GOT3 (cell line): ENCODE results near the gene TUB.

Source experiments
- DNase-seq: peaks from one replicate; lab custom pipeline; 2025; ENCODE audit warnings: mixed read lengths; lab: John Stamatoyannopoulos, UW

Gene TUB, protein sequence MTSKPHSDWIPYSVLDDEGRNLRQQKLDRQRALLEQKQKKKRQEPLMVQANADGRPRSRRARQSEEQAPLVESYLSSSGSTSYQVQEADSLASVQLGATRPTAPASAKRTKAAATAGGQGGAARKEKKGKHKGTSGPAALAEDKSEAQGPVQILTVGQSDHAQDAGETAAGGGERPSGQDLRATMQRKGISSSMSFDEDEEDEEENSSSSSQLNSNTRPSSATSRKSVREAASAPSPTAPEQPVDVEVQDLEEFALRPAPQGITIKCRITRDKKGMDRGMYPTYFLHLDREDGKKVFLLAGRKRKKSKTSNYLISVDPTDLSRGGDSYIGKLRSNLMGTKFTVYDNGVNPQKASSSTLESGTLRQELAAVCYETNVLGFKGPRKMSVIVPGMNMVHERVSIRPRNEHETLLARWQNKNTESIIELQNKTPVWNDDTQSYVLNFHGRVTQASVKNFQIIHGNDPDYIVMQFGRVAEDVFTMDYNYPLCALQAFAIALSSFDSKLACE

GRCh38 chr11:8080674-8081590, at the start of gene TUB:
TUB (plus strand) TSS chr11:8081211; CDS start chr11:8081511, 300 bp downstream.
- DNase-seq, result no peak

- DNase-seq, result no peak
These were observed 49.5 kb upstream of the TUB start for GRCh38 chr11:8031248-8032115.

- no peak for DNase-seq
These were observed 48.9 kb upstream of the TUB start for GRCh38 chr11:8032122-8032521.

GRCh38 chr11:8032576-8033304, 48.3 kb upstream of the TUB start:
- DNase-seq, result no peak

GRCh38 chr11:8033305-8034105, 47.5 kb upstream of the TUB start:
- peak; percentile 10 for DNase-seq

DNA sequence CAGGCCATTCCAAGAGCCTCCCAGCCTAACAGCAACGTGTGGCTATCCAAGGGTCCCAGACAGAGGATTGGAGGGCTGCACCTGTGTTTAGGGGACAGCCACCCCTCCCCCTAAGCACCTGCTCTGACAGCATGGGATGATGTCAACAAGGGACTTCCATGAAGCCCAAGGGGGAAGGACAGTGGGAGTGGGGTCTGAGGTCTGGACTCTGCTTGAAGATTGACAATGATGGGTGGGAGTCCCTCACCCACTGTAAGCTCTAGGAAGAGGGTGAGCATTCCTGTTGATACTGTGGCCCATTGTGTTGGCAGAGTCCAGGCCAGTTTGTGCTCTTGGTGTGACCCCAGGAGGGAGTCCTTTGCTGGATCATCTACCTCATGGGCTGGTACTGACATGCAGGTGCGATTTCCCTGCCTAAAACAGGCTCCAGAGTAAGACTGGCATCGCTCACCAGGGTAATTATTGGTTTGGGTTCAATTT, 46.9 kb upstream of the TUB start:
- DNase-seq, result no peak

DNA sequence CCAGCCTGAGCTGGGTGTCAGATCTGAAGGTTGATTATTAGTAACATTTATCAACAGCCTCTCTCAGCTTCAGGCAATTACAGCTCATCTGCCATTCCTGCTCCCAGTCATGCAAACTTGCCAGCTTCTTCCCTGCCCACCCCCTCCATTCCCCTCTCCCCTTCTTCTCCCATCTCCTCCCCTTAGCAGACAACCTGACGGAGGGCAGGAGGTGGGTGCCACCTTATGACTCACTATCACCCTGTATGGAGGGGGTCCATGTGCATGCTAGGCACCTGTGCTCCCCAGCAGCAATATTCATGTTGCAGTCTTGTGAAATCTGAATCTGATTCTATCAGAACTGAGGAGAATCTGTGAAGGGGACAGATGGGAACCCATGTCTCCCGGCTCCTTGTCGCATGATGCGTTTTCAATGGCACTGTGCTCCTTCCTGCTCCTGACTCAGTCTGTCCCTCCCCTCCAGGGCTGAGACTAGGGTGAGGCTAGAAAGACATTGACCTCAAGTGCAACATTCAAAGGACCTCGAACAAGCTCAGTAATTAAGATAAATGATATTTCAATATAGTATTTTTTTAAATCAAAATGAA, 46.3 kb upstream of the TUB start:
- no peak for DNase-seq

GRCh38 chr11:8035200-8035855, 45.7 kb upstream of the TUB start:
- no peak for DNase-seq

DNA sequence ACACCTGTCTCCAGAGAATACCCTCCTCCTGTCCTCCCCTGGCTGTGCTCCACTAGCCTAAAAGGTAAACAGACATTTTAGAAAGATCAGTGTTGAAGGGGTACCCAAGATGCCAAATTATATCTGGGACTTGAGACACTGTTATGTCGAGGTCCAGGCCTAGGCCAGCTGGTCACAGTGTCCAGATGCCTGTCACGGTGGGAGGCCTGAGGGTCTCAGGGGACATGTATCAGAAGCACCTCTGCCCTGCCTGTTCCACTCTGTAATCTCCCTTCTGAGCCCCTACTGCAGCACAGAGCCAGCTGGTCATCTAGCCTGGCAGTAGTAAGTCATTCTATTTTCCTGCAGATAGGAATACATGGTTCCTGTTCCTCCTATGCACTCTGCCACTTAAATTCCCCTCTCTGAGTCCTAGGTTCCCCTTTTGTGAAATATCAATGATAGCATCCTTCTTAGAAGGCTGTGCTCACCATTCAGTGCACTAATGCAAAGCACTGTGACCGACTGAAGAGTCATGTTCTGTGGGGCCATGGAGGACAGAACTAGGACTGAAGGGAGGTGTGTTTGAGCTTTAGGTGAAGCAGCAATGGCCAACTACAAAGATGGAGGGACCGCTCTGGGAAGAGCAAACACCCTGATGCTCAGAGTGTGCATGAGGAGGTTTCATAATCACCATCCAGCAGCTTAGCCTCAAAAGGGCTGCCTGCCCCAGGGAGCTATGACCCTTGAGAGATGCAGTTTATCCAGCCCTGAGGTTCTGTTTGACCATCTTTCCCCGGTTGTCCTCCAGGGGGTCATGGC, 44.8 kb upstream of the TUB start:
- DNase-seq, result no peak

GRCh38 chr11:8036986-8037385, 44.0 kb upstream of the TUB start:
- DNase-seq, result no peak

GRCh38 chr11:8038393-8038792, 42.6 kb upstream of the TUB start:
- no peak for DNase-seq

DNA sequence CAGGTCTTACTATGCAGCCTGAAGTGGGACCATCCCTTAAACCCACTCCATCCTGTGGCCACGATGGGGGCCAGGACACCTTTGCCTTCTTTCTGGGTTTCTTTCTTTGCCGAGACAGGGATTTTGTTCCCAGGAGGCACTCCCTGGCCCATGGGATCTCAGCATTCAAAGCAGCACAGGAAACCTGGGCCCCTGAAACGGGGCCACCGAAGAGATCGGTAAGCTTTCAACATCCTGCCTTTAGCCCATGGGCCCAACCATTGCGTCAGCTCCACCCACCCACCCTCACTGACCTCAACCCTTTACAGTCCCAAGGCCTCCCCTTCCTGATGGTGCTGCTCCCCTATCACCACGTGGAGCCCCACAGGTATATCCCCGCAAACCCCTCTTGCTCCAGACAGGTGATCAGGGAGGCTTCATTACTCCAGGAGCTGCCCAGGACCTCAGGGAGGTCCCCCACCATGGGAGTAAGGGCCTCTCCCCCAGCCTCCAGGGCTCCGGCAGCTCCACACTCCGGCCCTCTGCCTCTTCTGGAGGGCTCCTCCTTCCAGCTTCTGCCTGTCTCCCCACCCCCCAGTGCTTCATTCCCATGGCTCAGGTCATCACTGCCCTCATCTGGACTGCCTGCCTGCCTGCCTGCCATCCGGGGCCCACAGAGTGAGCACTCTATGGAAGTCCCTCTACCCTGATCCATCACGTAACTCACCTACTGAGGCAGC, 42.0 kb upstream of the TUB start:
- DNase-seq, result no peak

- DNase-seq, result no peak
These were observed 41.3 kb upstream of the TUB start for GRCh38 chr11:8039530-8040260.

DNA sequence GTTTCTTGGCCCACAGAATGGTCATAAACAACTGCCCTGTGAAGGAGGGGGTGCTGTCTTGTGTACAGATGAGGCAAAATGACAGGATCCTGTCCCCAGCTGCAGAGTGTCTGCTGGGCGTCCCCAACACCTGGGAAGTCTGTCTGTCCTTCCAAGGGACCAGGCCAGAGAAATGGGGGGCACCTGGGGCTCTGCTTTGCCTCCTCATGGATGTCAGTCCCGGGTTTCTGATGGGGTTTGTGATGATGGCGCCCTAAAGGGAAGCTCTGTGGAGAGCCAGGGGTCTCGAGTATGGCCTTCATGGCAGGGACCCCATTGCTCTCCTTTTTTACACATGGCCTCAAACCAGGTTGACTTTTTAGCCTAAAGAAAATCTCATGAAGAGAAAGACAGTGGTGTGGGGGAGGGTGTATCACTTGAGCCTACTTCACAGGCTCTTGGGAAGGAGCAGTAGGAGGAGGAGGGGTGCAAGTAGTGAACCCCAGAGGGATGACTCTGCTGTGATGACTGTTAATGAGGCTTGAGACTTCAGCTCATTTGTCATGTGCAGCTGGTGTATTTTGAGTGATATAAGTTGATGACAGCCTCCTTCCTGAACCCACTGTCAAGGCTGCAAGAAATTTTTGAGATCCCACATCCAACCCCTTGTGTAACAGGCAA, 40.6 kb upstream of the TUB start:
- DNase-seq, result no peak

DNA sequence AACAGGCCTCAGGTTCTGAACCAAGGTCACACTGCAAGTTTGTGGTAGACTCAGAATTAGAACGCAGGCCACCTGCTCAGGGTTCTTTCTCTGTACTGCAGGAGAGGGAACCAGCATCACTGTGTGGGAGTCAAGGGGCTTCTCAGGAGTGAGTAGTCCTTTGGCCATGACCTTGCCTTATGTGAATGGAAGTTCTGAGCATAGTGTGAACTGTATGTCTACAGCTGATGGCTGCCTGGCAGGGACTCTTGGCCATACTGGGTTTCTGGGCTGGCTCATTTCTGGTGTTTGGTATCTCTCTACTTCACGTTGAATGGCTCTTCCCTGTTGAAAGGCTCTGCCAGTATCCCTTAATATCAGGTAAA, 40.1 kb upstream of the TUB start:
- DNase-seq, result no peak

- DNase-seq, result no peak
These were observed 39.4 kb upstream of the TUB start for GRCh38 chr11:8041576-8041975.

DNA sequence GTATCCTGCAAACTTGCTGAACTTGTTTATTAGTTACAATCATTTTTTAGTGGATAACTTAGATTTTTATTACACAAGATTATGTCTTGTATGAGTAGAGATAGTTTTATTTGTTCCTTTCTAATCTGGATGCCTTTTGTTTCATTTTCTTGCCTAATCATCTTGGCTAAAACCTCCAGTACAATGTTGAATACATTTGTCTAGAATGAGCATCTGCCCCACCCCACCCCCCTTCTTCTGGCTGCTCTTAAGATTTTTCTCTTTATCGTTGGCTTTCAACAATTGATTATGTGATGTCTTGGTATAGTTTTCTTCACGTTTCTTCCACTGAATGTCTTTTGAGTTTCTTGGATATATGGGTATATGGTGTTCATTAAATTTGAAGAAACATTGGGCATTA, 37.3 kb upstream of the TUB start:
- no peak for DNase-seq
